ENCODE data around the gene FRMD8.

DNA sequence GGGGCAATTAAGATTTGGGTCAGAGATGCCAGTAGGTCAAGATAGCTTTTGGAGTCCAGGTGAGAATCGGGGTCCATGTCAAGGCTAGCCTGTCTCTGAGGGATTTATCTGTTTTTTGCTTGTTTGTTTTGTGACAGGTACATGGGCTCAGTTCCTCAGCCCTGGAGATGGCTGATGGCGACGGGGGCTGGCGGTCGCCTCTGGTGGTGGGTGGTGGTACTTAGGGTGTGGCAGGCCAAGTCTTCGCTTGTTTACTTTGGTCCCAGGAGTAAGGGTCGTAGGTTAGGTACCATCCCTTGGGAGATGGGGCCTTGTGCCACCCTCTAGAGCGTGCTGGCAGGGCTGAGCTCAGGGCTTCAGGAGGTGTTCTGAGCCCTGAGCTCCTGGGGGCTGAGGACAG lies 8.7 kb upstream of the FRMD8 start:
- TF ChIP-seq EZH2 (IDR thresholded peaks at IDR 0.05; ENCODE audit: borderline replicate concordance, low read depth, low read length, poor library complexity, severe bottlenecking), result no peak
- no peak for TF ChIP-seq CTCF (conservative IDR thresholded peaks at IDR 0.05; ENCODE audit: low read depth, low read length)

All from A673 (cell line).